Measurements from ENCODE around the gene RAD51.
"Not testable (repeated sequence)": the region's sequence is repeated elsewhere in the genome, so short reads cannot be mapped to it uniquely, and the experiment has no call there.

DNA sequence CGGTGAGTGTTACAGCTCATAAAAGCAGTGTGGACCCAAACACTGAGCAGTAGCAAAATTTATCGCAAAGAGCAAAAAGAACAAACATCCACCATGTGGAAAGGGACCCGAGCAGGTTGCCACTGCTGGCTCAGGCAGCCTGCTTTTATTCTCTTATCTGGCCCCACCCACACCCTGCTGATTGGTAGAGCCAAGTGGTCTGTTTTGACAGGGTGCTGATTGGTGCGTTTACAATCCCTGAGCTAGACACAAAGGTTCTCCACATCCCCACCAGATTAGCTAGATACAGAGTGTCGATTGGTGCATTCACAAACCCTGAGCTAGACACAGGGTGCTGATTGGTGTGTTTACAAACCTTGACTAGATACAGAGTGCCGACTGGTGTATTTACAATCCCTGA is 18.7 kb upstream of the RAD51 start:
- not testable (repeated sequence) for TF ChIP-seq JUN (IDR thresholded peaks at IDR 0.05; ENCODE audit: borderline replicate concordance, insufficient read depth, insufficient read length, low read depth); POLR2AphosphoS5 (IDR thresholded peaks at IDR 0.05; ENCODE audit: insufficient read depth, low read depth, low read length); CTCF (IDR thresholded peaks at IDR 0.05; ENCODE audit: extremely low read depth in 1 of 2, insufficient read depth in 1 of 2, low read depth in 1 of 2, low read length in 2 of 2); FOS (IDR thresholded peaks at IDR 0.05; ENCODE audit: borderline replicate concordance, insufficient read depth, low read length); POLR2A (IDR thresholded peaks at IDR 0.05; ENCODE audit: low read depth, low read length); EZH2 (IDR thresholded peaks at IDR 0.05; ENCODE audit: borderline replicate concordance, low read depth, low read length, severe bottlenecking); MYC (IDR thresholded peaks at IDR 0.05; ENCODE audit: low read depth, low read length)
